Stimulated activated CD4-positive, alpha-beta T cell treated with anti-CD3 and anti-CD28 coated beads, Interleukin-15, amount 100 ng/mL, for 1 hour (primary cell): Measurements from ENCODE around the gene METTL16.
"Not testable (repeated sequence)": the region's sequence is repeated elsewhere in the genome, so short reads cannot be mapped to it uniquely, and the experiment has no call there.

ENCODE experiments used
- DNase-seq, 2 donors: peaks; one replicate each; pipeline ENCODE4 v3.0.0-alpha.2; 2020; ENCODE audit warnings: low read depth in 1 of 2, low spot score in 1 of 2

Gene METTL16, protein sequence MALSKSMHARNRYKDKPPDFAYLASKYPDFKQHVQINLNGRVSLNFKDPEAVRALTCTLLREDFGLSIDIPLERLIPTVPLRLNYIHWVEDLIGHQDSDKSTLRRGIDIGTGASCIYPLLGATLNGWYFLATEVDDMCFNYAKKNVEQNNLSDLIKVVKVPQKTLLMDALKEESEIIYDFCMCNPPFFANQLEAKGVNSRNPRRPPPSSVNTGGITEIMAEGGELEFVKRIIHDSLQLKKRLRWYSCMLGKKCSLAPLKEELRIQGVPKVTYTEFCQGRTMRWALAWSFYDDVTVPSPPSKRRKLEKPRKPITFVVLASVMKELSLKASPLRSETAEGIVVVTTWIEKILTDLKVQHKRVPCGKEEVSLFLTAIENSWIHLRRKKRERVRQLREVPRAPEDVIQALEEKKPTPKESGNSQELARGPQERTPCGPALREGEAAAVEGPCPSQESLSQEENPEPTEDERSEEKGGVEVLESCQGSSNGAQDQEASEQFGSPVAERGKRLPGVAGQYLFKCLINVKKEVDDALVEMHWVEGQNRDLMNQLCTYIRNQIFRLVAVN

DNA sequence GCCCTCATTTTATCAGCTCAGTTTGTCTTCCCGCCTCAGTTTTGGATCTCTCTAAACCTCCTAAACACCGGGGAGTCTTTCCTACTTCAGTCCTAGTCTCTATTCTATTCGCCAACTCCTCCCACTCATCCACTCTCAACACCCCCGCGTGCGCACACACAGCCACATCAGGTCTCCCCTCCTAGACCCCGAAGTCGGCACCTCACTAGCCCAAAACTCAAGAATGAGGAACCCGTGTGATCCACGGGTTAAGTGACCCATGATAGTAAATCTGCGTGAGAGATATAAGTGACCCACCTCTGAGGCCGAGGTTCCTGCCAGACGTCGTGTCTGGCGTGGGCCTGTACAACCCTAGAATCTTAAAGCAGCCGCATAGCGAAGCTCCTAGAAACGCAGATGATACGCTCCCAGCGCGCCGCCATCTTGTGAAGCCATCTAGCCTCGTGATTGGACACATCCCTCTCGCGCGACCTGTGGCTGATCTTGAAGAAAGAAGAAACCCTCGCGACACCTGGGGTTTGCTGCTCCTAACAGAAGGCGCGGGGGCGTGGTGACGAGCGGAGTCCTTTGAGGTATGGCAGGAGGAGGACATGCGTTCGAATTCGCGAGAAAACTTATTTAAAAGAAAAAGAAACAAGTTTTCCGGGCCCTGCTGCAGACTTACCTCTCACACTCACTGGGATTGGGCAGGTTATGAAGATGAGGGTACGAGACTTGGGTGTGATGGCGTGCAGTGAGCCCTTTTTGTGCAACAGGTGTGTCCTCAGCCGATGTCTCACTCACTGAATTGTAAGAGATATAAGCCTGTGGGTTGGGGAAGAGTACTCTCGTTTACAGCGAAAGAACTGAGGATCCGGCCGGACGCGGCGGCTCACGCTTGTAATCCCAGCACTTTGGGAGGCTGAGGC is at the start of gene METTL16:
Gene METTL16 (minus strand): TSS at position 427 of the 908 bp plus-strand sequence. CDS start 9,557 bp downstream, outside the sequence.
- peak; percentile 87 to 94 for DNase-seq

DNA sequence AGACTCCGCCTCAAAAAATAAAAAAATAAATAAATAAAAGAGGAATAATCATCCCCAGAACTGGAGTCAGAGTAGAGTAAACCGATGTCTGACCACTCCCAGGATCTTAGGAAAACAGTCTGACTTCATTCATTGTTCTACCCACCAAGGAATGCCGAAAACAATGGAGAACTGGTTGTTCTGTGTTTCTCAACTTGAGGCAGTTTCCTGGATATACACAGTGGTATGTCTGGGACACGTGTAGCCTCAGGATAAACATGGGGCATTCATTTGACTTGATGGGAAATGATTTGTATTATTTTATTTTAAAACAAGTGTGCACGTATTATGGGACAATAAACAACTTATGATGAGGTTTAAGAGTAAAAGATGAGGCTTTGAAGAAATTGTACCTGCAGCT is 49.0 kb upstream of the METTL16 start:
- DNase-seq = no peak

DNA sequence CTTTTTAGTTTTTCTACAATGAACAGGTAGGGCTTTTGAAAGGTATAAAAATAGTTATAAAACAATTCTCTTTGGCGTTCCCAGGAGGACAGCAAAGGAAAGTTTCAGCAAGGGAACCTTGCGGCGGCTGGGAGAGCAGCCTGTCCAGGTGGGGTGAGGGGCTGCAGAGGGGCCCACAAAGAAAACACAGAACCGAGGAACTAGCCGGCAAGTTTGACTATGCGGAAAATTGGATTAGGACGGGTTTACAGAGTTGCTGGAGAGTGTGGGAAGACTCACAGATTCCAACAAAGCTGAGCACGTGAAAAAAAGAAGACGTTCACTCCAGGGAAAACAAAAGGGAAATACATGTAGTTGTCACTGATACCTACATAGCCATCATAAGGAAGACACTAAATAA is 40.2 kb upstream of the METTL16 start:
- DNase-seq = no peak

DNA sequence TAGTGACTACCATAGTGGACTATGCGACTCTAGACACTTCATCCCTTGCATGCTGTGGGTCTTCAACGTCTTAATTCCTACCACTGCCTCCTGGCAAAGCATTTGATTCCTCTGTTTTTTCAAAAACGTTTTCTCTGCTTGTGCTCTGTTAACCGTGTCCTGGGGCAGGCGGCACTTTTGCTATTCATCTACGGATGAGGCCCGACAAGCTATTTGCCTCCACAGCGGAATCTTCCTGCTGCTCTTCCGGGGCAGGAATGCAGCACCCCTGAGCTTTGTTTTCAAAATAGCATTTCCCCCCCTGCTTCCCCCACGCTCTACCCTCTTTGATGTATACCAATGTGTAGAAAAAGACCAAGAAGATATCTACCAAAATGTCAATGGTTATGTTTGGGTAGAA is 39.8 kb upstream of the METTL16 start:
- no peak for DNase-seq

DNA sequence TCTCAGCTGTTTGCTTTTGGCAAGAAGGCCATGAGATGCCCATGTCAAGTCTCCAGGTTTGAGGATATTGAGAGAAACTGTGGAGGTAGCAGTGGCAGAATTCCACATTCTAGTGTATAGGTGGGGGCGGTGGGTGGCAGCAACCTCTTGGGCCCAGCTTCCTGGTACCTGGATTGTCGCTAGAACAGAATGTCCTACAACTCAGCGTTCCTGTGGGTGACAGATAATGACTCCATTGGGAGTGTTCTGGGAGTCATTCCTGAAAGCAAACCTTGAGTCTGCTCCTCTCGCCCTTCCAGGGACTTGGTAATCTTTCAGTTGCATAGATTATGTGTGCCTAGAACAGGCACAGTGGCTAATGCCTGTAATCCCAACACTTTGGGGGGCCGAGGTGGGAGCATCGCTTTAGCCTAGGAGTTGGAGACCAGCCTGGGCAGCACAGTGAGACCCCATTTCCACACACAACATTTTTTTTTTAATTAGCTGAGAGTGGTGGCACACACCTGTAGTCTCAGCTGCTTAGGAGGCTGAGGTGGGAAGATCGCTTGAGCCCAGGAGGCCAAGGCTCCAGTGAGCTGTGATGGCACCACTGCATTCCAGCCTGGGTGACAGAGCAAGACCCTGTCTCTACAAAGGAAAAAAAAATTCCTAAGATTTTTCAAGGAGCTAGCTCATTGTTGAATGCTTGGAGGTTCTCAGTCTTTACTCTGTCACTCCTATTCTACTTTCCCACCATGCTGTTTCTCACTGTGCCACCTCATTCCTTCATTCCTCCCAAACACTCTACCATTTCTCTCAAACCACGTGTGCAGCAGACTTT is 37.9 kb upstream of the METTL16 start:
- no peak for DNase-seq

DNA sequence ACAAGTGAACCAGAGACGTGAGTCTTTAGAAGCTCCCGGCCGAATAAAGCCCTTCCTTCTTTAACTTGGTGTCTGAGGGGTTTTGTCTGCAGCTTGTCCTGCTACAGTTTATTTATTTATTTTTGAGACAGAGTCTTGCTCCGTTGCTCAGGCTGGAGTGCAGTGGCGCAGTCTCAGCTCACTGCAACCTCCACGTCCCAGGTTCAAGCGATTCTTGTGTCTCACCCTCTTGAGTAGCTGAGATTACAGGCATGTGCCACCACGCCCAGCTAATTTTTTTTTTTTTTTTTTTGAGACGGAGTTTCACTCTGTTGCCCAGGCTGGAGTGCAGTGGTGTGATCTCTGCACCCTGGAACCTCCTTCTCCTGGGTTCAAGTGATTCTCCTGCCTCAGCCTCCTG is 36.3 kb upstream of the METTL16 start:
- not testable (repeated sequence) for DNase-seq

DNA sequence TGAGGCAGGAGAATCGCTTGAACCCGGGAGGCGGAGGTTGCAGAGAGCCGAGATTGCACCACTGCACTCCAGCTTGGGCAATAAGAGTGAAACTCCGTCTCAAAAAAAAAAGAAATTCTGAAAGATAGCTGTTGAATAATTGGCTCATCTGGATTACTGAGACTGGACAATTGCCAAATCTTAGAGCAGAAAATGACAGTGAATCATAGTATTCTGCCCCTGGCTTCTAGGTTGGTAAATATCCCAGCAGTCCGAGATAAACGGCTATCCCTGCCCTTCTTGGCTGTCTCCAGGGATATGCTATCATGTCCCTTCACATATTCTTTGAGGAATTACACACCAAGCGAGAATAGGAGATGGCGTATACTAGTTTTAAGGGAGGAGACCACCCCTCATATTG is 35.5 kb upstream of the METTL16 start:
- DNase-seq = no peak

DNA sequence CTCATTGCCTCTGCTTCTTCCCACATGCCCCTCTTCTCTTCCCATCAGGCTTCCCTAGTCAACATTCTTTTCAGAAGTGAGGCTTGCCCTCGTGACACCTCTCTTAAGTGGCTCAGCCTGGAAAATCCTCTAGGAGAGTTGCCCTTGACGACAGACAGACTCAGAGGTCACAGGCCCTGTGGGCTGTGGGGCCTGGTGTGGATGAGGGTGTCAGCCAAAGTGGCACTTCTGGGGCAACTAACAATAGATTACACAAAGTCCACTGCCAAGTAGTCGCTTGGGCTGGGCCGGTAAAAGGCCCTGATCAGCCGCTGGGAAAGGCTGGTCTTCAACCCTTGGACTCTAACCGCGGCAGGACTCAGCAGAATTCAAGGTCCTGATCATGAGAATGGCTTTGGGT is 33.7 kb upstream of the METTL16 start:
- DNase-seq = no peak

DNA sequence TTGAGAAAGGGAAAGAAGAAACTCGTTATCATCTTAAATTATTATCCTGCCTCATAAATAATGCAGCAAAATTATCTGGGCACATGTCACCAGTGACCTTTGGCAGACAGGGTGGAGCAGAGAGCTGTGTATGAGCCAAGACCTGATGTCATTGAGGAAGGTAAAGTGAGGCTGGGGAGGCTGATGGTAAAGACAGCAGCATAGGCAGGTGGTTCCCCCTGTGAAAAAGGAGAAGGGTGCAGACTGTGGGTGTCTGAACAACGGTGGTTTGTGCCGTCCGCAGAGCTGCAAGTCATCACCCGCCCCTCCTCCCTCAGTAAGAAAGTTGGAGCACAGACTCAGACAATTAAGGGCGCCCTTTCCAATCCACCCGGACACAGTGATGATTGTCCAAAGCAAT is 30.8 kb upstream of the METTL16 start:
- no peak for DNase-seq

DNA sequence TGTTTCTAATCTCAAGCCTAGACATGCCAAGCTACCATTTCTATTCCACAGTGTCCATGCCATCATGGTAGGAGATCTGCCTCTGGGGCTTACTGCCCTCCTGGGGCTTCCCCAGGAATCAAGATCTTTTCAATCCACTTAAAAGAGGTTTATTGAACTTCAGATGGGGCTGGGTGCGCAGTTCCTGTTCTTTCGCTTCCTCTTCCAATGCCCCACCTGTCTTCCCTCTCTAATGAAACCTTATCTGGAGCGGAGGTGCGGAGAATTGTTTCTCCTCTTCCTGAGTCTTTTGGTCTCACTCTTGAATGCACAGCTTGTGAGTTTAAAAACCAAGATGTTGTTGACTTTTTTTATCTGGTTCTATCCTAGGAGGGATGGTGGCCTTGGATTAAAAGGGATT is 30.4 kb upstream of the METTL16 start:
- DNase-seq = no peak

DNA sequence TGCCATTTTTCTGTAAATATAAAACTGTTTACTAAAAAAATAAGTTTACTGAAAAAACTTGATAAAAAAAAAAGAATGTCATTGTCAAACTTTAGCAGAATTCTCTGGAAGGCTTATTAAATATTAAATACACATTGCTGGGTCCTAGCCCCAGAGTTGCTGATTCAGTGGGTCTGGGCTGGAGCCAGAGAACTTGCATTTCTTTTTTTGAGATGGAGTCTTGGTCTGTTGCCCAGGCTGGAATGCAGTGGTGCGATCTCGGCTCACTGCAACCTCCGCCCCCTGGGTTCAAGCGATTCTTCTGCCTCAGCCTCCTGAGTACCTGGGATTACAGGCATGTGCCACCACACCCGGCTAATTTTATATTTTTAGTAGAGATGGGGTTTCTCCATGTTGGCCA is 25.9 kb upstream of the METTL16 start:
- not testable (repeated sequence) for DNase-seq

DNA sequence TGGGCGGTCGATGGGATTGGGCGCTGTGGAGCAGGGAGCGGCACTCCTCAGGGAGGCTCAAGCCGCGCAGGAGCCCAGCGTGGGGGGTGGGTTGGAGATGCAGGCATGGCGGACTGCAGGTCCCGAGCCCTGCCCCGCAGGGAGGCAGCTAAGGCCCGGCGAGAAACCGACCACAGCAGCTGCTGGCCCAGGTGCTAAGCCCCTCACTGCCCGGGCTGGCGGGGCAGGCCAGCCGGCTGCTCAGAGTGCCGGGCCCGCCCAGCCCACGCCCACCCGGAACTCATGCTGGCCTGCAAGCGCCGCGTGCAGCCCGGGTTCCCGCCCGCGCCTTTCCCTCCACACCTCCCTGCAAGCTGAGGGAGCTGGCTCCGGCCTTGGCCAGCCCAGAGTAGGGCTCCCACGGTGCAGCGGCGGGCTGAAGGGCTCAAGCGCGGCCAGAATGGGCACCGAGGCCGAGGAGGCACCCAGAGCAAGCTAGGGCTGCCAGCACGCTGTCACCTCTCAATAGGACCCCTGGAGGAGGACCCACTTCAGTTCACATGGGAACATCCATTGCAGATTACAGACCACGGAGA is 20.5 kb upstream of the METTL16 start:
- DNase-seq = no peak

DNA sequence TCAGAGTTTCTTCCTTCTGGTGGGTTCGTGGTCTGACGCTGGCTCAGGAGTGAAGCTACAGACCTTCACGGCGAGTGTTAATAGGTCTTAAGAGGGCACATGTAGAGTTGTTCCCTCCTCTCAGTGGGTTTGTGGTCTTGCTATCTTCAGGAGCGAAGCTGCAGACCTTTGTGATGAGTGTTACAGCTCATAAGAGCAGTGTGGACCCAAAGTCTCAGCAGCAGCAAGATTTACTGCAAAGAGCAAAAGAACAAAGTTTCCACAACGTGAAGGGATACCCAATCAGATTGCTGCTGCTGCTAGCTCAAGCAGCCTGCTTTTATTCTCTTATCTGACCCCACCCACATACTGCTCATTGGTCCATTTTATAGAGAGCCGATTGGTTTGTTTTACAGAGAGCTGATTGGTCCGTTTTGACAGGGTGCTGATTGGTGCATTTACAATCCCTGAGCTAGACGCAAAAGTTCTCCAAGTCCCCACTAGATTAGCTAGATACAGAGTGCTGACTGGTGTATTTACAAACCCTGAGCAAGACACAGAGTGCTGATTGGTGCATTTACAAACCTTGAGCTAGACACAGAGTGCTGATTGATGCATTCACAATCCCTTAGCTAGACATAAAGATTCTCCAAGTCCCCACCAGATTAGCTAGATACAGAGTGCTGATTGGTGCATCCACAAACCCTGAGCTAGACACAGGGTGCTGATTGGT is 19.7 kb upstream of the METTL16 start:
- not testable (repeated sequence) for DNase-seq

DNA sequence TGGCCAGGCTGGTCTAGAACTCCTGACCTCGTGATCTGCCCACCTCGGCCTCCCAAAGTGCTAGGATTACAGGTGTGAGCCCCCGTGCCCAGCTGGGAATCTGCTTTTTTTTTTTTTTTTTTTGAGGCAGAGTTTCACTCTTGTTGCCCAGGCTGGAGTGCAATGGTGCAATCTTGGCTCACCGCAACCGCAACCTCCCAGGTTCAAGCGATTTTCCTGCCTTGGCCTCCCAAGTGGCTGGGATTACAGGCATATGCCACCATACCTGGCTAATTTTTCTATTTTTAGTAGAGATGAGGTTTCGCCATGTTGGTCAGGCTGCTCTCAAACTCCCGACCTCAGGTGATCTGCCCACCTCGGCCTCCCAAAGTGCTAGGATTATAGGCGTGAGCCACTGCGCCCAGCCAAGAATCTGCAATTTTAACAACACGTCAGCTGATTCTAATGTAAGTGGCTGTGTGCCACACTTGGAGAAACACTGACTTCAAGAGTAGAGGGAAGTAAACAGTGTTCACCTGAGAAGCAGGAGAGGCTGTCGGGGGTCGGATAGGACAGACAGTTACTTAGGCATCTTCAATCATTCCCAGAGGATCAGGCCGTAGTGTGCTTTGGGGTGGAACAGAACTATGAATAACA is 10.2 kb upstream of the METTL16 start:
- DNase-seq = not testable (repeated sequence)

DNA sequence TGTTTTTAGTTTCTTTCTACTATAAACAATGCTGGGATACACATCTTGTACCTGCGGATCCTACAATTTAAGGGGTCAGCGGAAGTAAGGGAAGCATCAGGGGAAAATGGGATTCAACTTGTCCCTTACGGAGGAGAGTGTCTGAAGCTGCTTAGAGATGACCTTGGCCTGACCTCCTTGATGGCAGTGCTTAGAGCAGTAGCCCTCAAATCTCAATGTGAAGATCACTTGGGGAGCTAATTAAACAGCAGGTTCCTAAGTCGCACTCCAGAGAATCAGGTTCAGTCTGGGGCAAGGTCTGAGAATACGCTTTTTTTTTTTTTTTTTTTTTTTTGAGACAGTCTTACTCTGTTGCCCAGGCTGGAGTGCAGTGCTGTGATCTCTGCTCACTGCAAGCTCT is 9.6 kb upstream of the METTL16 start:
- no peak for DNase-seq

DNA sequence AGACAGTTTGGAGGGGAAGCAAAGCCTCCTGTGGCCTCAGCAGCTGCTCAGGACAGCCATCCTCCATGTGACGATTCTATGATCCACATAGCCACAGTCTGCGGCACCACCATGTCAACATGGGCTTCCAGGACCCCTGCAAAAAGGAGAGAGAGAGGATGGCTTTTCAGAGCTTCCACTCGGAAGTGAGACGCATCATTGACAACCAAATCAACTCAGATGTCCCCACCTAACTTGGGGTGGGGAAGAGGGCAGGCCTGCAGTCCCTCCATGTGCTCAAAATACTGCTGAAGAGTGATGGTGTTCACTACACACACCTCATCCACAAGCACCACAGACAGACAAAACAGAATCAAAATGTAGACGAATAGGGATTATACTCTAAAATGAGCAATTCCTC is 5.9 kb upstream of the METTL16 start:
- DNase-seq = no peak

DNA sequence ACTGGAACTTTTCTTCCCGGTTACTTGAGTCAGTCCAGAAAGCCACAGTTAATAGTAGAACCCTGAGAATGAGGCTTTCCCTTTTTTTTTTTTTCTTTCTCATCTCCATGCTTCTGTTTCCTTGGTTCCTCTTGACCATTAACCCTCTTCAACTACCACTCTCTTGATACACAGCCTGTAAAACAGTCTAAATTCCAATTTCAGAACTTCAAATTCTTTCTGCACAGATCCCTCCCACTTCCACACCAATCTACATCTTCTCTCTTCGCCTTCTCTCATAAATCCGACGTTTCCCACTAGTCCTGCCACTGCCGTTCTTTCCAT is 588 bp downstream of the METTL16 start:
- no peak for DNase-seq

DNA sequence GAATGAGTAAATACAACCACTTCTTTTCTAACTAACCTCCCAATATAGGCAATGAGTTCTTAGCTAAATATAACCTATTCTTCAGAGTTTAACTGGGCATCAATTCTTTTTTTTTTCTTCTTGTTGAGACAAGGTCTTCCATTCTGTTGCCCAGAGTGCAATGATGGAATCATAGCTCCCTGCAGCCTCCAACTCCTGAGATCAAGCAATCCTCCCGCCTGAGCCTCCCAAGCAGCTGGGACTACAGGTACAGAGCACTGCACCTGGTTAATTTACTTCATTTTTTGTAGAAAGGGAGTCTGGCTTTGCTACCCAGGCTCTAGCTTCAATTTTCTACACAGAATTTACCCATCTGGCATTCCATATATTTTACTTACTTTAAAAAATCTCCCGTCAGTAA is 1.1 kb downstream of the METTL16 start:
- DNase-seq = no peak

DNA sequence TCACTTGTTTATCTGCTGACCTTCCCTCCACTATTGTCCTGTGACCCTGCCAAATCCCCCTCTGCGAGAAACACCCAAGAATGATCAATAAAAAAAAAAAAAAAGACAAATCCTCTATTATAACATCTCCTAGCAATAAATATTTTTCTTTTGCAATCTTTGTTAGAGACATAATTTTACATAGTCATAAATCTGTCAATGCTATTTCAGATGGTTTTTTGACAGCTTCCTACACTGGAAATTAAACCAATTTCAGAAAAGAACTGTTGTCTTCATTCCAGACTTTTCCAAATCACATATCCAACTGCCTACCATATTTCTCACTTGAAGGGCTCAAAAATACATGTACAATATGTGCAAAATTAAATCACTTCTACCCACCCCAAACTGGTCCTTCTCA is 3.7 kb downstream of the METTL16 start:
- DNase-seq = no peak

DNA sequence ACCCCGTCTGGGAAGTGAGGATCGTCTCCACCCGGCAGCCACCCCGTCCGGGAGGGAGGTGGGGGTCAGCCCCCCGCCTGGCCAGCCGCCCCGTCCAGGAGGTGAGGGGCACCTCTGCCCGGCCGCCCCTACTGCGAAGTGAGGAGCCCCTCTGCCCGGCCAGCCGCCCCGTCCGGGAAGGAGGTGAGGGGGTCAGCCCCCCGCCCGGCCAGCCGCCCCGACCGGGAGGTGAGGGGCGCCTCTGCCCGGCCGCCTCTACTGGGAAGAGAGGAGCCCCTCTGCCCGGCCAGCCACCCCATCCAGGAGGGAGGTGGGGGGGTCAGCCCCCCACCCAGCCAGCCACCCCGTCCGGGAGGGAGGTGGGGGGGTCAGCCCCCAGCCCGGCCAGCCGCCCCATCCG is 4.7 kb downstream of the METTL16 start:
- not testable (repeated sequence) for DNase-seq
